Thyroid gland (tissue), 4 donors: ENCODE results near the gene MUL1. TPM values are rescaled to one million over a fixed set of nuclear protein-coding genes. Genes with fewer than 3 reads are reported as not detected.
A peak's percentile ranks its signal among the peaks of the same experiment; 100 is the strongest.
"Not testable (repeated sequence)": the region's sequence is repeated elsewhere in the genome, so short reads cannot be mapped to it uniquely, and the experiment has no call there.

Experiments
- DNase-seq, 2 donors: peaks; one replicate each; pipeline ENCODE4 v3.0.0-alpha.2; 2019
- H3K27ac ChIP-seq, 3 donors: fragments of 200-600 bp; sonication (generic); 1 replicate in 2 of 3; 2 replicates in 1 of 3; pipeline ENCODE4 v1.5.1; 2016 to 2019; ENCODE audit warnings: mild to moderate bottlenecking in 1 of 3, moderate library complexity in 1 of 3
- H3K27me3 ChIP-seq: fragments of 200-600 bp; sonication (generic); one replicate; pipeline ENCODE4 v1.5.1; 2019
- H3K36me3 ChIP-seq, 2 donors: fragments of 200-600 bp; sonication (generic); one replicate each; pipeline ENCODE4 v1.5.1; 2016 to 2019
- H3K4me1 ChIP-seq, 2 donors: fragments of 200-600 bp; sonication (generic); one replicate each; pipeline ENCODE4 v1.5.1; 2017 to 2019
- H3K4me3 ChIP-seq, 3 donors: fragments of 200-600 bp; sonication (generic); replicated peaks in 1 of 3; 1 replicate in 2 of 3; 2 replicates in 1 of 3; pipeline ENCODE4 v1.5.1; 2016; ENCODE audit warnings: mild to moderate bottlenecking in 1 of 3
- H3K9me3 ChIP-seq: fragments of 200-600 bp; sonication (generic); one replicate; pipeline ENCODE4 v1.5.1; 2017
- POLR2A ChIP-seq, 2 donors: fragments of 450-650 bp; IDR thresholded peaks; one replicate each; pipeline ENCODE4 v1.6.1; 2017; ENCODE audit warnings: antibody characterized with exemption in 2 of 2, mild to moderate bottlenecking in 2 of 2, moderate library complexity in 1 of 2
- WGBS, 2 donors: methylation state at CpG; one replicate each; pipeline ENCODE4 v1.1.5; 2017; 5-methylcytosine and 5-hydroxymethylcytosine counted together
- intact Hi-C: fragments of 100-400 bp; cut with DNase I; formaldehyde crosslinking; loops from one replicate; pipeline ENCODE4 v1.15.1; 2023
- total RNA-seq, 4 donors: library from RNA; depleted of rRNA; stranded (reverse); fragments of >200 nt; gene quantifications; one replicate each; pipeline ENCODE4 v1.2.3, GENCODE V29; 2016
- TF ChIP-seq, protein P1 (sequence below), 6 experiments: fragments of 200-600 bp in 3 of 6; fragments of 450-650 bp in 3 of 6; sonication (generic) in 3 of 6; IDR thresholded peaks; one replicate each; pipeline ENCODE4 v1.5.1; 2016 to 2019; ENCODE audit warnings: antibody characterized with exemption in 6 of 6, mild to moderate bottlenecking in 2 of 6, inconsistent platforms in 1 of 6, moderate library complexity in 1 of 6

Gene MUL1
- total RNA-seq, 4 donors from 2014 or later: 30.1 to 42.1 (median 35.0) TPM

DNA sequence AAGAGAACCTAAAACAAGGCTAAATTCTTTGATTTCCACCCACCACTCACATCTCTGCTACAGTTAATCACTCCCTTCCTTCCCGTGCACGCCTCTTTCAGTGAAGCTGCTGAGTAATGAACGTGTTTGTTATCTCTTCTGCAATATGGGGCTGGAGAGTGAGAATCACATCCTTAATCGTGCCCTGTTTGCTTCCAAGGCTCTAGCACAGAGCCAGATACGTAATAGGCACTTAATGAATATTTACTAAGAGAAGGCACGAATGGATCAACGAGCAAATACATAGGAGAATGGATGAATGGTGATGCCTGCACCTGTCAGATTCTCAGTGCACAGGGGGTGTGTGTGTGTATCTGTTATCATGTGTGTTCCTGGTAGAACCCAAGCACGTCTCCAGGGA lies 22.4 kb upstream of the MUL1 start:
- TF ChIP-seq, protein P1, sequence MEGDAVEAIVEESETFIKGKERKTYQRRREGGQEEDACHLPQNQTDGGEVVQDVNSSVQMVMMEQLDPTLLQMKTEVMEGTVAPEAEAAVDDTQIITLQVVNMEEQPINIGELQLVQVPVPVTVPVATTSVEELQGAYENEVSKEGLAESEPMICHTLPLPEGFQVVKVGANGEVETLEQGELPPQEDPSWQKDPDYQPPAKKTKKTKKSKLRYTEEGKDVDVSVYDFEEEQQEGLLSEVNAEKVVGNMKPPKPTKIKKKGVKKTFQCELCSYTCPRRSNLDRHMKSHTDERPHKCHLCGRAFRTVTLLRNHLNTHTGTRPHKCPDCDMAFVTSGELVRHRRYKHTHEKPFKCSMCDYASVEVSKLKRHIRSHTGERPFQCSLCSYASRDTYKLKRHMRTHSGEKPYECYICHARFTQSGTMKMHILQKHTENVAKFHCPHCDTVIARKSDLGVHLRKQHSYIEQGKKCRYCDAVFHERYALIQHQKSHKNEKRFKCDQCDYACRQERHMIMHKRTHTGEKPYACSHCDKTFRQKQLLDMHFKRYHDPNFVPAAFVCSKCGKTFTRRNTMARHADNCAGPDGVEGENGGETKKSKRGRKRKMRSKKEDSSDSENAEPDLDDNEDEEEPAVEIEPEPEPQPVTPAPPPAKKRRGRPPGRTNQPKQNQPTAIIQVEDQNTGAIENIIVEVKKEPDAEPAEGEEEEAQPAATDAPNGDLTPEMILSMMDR (IDR thresholded peaks at IDR 0.05): no peak
- no peak for TF ChIP-seq POLR2A (IDR thresholded peaks at IDR 0.05)
- 41 to 58% methylated on average over 8 of the region's 8 CpGs for WGBS, 2 donors
- H3K4me3 ChIP-seq: no peak overlapping the region
- H3K4me1 ChIP-seq: no peaks in the 10 kb centered on the region
- no peak for DNase-seq
- no peak overlapping the region for H3K27ac ChIP-seq
- intact Hi-C loops: no loop called here
- H3K9me3 ChIP-seq: no peaks in the 10 kb centered on the region
- H3K27me3 ChIP-seq: no peaks in the 10 kb centered on the region
- no peaks in the 10 kb centered on the region for H3K36me3 ChIP-seq

DNA sequence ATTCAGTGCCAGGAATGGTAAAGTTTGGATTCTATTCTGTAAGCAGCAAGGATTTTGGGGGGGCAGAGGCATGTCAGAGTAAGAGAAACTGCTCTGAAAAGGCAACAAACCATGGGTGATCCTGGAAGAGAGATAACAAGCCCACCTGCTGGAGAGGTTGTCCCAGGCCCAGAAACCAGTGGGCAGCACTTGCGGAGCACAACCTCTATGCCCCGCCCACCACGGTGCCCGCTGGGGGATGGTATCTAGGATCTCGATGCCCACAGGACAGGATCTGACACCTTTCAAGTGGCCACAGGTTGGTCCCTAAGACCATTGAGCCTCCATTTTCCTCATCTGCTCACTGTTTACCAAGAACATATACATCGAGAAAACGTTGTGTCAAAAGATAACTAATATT lies 20.3 kb upstream of the MUL1 start:
- H3K4me3 ChIP-seq: no peak overlapping the region
- H3K36me3 ChIP-seq: no peaks in the 10 kb centered on the region
- no peaks in the 10 kb centered on the region for H3K27me3 ChIP-seq
- no peak overlapping the region for H3K27ac ChIP-seq
- WGBS, 2 donors: 49 to 73% methylated on average over 4 to 7 of the region's 7 CpGs
- TF ChIP-seq, protein P1 (IDR thresholded peaks at IDR 0.05): no peak
- no peak for TF ChIP-seq POLR2A (IDR thresholded peaks at IDR 0.05)
- no peaks in the 10 kb centered on the region for H3K4me1 ChIP-seq
- no peak for DNase-seq
- intact Hi-C loops: loop anchor here (10.0 kb wide), 1 partner anchor 667 kb away; no protein-coding TSS in a partner anchor
- H3K9me3 ChIP-seq: no peaks in the 10 kb centered on the region

DNA sequence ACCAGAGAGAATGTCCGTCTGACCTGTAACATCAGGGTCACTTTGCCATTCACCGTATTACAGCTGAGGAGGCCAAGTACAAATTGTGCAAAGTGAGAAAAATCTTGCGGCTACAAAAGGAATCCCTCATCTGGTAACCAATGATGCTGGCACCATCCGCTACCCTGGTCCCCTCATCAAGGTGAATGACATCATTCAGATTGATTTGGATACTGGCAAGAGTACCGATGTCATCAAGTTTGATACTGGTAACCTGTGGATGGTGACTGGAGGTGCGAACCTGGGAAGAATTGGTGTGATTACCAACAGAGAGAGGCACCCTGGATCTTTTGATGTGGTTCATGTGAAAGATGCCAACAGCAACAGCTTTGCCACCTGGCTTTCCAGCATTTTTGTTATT lies 18.3 kb upstream of the MUL1 start:
- Histone ChIP-seq H3K27me3 (no peaks in the 10 kb centered on the region), H3K36me3 (no peaks in the 10 kb centered on the region), H3K9me3 (no peaks in the 10 kb centered on the region), H3K4me3 (no peak overlapping the region), H3K27ac (no peak overlapping the region), H3K4me1 (no peaks in the 10 kb centered on the region)
- 80 to 82% methylated on average over 6 of the region's 6 CpGs for WGBS, 2 donors
- intact Hi-C loops: loop anchor here (10.0 kb wide), 1 partner anchor 669 kb away; no protein-coding TSS in a partner anchor
- TF ChIP-seq POLR2A (IDR thresholded peaks at IDR 0.05): no peak
- TF ChIP-seq, protein P1 (IDR thresholded peaks at IDR 0.05): no peak
- no peak for DNase-seq

DNA sequence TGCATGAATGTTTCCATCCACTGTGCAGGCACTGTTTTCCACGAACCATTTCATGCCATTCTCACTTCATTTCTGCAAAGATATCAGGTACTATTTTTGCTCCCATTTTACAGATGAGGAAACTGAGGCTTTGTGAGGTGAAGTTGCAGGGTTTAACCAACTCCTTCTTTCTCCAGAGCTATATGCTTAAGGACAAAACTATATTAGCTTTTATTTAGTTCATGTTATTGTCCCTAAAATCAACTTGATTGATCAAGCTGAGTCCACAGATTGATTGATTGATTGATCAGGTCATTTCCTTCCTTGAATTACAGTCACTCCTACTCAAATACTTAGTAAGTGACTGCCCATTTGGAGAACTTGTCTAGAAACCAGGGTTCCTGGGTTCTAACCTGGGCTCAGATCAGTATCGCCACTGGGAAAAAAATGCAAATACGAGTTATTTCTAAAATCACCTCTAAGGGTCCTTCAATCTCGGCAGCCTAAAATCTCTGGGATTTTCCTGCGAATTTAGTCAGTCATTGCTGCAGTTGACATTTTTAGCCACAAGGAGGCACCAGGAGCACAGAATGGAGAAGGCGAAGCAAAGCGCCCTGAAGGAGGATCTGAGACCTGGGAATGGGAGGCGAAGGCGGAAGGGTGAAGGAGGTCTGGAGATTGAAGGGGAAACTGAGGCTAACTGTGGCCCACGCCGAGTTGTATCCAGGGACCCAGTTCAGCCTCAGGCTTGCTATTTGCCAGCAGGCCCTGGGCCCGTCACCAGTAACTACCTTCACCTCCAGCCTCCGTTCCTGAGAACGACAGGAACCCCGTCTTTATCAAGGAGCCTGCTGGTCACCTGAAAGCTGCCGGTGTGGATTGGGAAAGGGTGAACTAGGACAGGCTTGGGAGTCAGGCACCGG lies 14.3 kb upstream of the MUL1 start:
- intact Hi-C loops: loop anchor here (5.0 to 10.0 kb wide), 2 partner anchors 115 to 673 kb away; no protein-coding TSS in a partner anchor
- H3K27ac ChIP-seq: no peak overlapping the region
- H3K4me3 ChIP-seq: no peak overlapping the region
- WGBS, 2 donors: 22 to 23% methylated on average over 17 of the region's 17 CpGs
- no peaks in the 10 kb centered on the region for H3K9me3 ChIP-seq
- no peaks in the 10 kb centered on the region for H3K27me3 ChIP-seq
- peak; percentile 77 to 82 for DNase-seq
- no peaks in the 10 kb centered on the region for H3K36me3 ChIP-seq
- TF ChIP-seq POLR2A (IDR thresholded peaks at IDR 0.05): no peak
- TF ChIP-seq, protein P1 (IDR thresholded peaks at IDR 0.05): peak; percentile 73 to 91 (median 89)
- no peaks in the 10 kb centered on the region for H3K4me1 ChIP-seq

DNA sequence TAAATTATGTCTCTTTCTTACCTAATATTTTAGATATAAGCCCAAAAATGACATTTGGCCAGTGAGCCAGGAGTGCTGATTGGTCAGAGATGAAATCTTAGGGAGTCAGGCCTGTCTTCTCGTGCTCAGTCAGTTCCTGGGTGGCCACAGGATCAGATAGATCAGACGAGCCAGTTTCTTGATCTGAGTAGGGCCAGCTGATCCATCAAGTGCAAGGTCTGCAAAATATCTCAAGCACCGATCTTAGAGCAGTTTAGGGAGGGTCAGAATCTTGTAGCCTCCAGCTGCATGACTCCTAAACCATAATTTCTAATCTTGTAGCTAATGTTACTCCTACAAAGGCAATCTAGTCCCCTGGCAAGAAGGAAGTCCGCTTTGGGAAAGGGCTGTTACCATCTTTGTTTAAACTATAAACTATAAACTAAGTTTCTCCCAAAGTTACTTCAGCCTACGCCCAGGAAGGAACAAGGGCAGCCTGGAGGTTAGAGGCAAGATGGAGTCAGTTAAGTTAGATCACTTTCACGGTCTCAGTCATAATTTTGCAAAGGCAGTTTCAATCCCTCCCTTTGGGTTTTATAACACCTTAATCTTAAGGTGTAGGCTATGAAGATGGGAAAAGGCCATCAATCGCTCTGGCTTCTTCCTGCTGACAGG lies 11.8 kb upstream of the MUL1 start:
- H3K4me3 ChIP-seq, H3K4me1 ChIP-seq, H3K27ac ChIP-seq, H3K36me3 ChIP-seq, H3K27me3 ChIP-seq, H3K9me3 ChIP-seq, DNase-seq: not testable (repeated sequence)
- WGBS, 2 donors: 57 to 65% methylated on average over 7 of the region's 7 CpGs
- intact Hi-C loops: loop anchor here (5.0 to 10.0 kb wide), 2 partner anchors 118 to 675 kb away; no protein-coding TSS in a partner anchor
